GM10847 (cell line): ENCODE results near the gene CADPS2.

ENCODE experiments used
- POLR2A ChIP-seq: IDR thresholded peaks from 2 replicates; pipeline ENCODE4 v1.6.1; 2011; ENCODE audit not compliant: insufficient read length; ENCODE audit errors: extremely low read depth

The CADPS2 gene

GRCh38 chr7:122677149-122677548 is 209.1 kb downstream of the CADPS2 start:
- no peak for TF ChIP-seq POLR2A

- TF ChIP-seq POLR2A, result no peak
Measured at GRCh38 chr7:122676466-122676865, 209.8 kb downstream of the CADPS2 start.

- TF ChIP-seq POLR2A, result no peak
Measured at GRCh38 chr7:122675621-122676020, 210.6 kb downstream of the CADPS2 start.

GRCh38 chr7:122675011-122675410 is 211.2 kb downstream of the CADPS2 start:
- no peak for TF ChIP-seq POLR2A

GRCh38 chr7:122674502-122674901 is 211.8 kb downstream of the CADPS2 start:
- no peak for TF ChIP-seq POLR2A

- TF ChIP-seq POLR2A, result no peak
Measured at GRCh38 chr7:122673951-122674350, 212.3 kb downstream of the CADPS2 start.

GRCh38 chr7:122672536-122672935 is 213.7 kb downstream of the CADPS2 start:
- TF ChIP-seq POLR2A, result no peak

GRCh38 chr7:122663733-122664132 is 222.5 kb downstream of the CADPS2 start:
- no peak for TF ChIP-seq POLR2A

- no peak for TF ChIP-seq POLR2A
Measured at GRCh38 chr7:122658856-122659255, 227.4 kb downstream of the CADPS2 start.

GRCh38 chr7:122653685-122654084 is 232.6 kb downstream of the CADPS2 start:
- TF ChIP-seq POLR2A, result no peak

GRCh38 chr7:122652876-122653275 is 233.4 kb downstream of the CADPS2 start:
- TF ChIP-seq POLR2A, result no peak

GRCh38 chr7:122651451-122651850 is 234.8 kb downstream of the CADPS2 start:
- no peak for TF ChIP-seq POLR2A

- no peak for TF ChIP-seq POLR2A
Measured at GRCh38 chr7:122643250-122643649, 243.0 kb downstream of the CADPS2 start.

GRCh38 chr7:122638459-122638858 is 247.8 kb downstream of the CADPS2 start:
- TF ChIP-seq POLR2A, result no peak

GRCh38 chr7:122637784-122638183 is 248.5 kb downstream of the CADPS2 start:
- TF ChIP-seq POLR2A, result no peak

- TF ChIP-seq POLR2A, result no peak
Measured at GRCh38 chr7:122633472-122633871, 252.8 kb downstream of the CADPS2 start.

GRCh38 chr7:122632238-122632637 is 254.0 kb downstream of the CADPS2 start:
- TF ChIP-seq POLR2A, result no peak
